Fibroblast of skin of left quadriceps (primary cell): ENCODE data around the gene CASP2.
A peak's percentile ranks its signal among the peaks of the same experiment; 100 is the strongest.

ENCODE experiments used
- DNase-seq, 2 experiments: peaks; one replicate each; pipeline ENCODE4 v3.0.0-alpha.2; 2013; ENCODE audit warnings: low read depth in 2 of 2

Gene CASP2

GRCh38 chr7:143295870-143296269 lies 7.7 kb downstream of the CASP2 start:
- peak; percentile 42 to 48 for DNase-seq

GRCh38 chr7:143296686-143297085 lies 8.5 kb downstream of the CASP2 start:
- peak in 1 of 2 experiments; percentile 13 for DNase-seq

- DNase-seq: no peak
Measured at GRCh38 chr7:143299346-143299745, 11.2 kb downstream of the CASP2 start.

- no peak for DNase-seq
Measured at GRCh38 chr7:143299840-143300239, 11.7 kb downstream of the CASP2 start.

- no peak for DNase-seq
Measured at GRCh38 chr7:143300959-143301935, 13.1 kb downstream of the CASP2 start.

GRCh38 chr7:143303733-143304132 lies 15.6 kb downstream of the CASP2 start:
- no peak for DNase-seq

- DNase-seq: no peak
Measured at GRCh38 chr7:143304938-143305337, 16.8 kb downstream of the CASP2 start.

- no peak for DNase-seq
Measured at GRCh38 chr7:143305423-143306070, 17.4 kb downstream of the CASP2 start.

- DNase-seq: no peak
Measured at GRCh38 chr7:143308632-143309031, 20.5 kb downstream of the CASP2 start.

- DNase-seq: no peak
Measured at GRCh38 chr7:143314127-143314526, 26.0 kb downstream of the CASP2 start.

- no peak for DNase-seq
Measured at GRCh38 chr7:143315776-143316175, 27.6 kb downstream of the CASP2 start, which contains the start of gene CLCN1. Gene CLCN1, plus strand, starts transcription at chr7:143316111. Its CDS starts 102 bp downstream, at chr7:143316213.

GRCh38 chr7:143316492-143316891 lies 28.3 kb downstream of the CASP2 start:
- no peak for DNase-seq

GRCh38 chr7:143318661-143319060 lies 30.5 kb downstream of the CASP2 start:
- peak in 1 of 2 experiments; percentile 18 for DNase-seq

- no peak for DNase-seq
Measured at GRCh38 chr7:143320620-143321019, 32.5 kb downstream of the CASP2 start.

- no peak for DNase-seq
Measured at GRCh38 chr7:143321242-143321641, 33.1 kb downstream of the CASP2 start.

GRCh38 chr7:143321734-143322133 lies 33.6 kb downstream of the CASP2 start:
- DNase-seq: no peak

- no peak for DNase-seq
Measured at GRCh38 chr7:143322760-143323633, 34.8 kb downstream of the CASP2 start.

GRCh38 chr7:143323653-143324052 lies 35.5 kb downstream of the CASP2 start:
- DNase-seq: no peak

GRCh38 chr7:143325240-143325639 lies 37.1 kb downstream of the CASP2 start:
- DNase-seq: no peak

GRCh38 chr7:143327903-143328302 lies 39.8 kb downstream of the CASP2 start:
- DNase-seq: no peak

GRCh38 chr7:143329471-143330170 lies 41.5 kb downstream of the CASP2 start:
- DNase-seq: no peak
